ENCODE measurements around the gene FAM240B. TPM values are rescaled to one million over a fixed set of nuclear protein-coding genes. Genes with fewer than 3 reads are reported as not detected.

Gene FAM240B
- total and polyA plus RNA-seq, 2 of the 4 experiments (the other 2 are of a cell fraction) = not detected

DNA sequence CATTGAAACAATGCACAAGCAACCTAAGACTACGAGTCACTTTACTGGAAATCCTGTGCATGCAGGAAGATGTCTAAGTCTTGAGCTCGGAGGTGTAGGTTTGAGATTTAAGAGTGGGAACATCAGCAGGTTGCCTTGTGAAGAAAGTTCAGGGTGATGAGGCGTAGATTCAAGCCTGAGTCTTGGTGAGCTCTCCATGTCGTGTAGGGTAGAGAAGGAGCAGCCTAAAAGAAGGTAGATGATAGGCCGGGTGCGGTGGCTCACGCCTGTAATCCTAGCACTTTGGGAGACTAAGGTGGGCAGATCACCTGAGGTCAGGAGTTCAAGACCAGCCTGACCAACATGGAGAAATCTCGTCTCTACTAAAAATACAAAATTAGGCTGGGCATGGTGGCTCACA, 69.4 kb downstream of the FAM240B start:
- TF ChIP-seq, protein P1, sequence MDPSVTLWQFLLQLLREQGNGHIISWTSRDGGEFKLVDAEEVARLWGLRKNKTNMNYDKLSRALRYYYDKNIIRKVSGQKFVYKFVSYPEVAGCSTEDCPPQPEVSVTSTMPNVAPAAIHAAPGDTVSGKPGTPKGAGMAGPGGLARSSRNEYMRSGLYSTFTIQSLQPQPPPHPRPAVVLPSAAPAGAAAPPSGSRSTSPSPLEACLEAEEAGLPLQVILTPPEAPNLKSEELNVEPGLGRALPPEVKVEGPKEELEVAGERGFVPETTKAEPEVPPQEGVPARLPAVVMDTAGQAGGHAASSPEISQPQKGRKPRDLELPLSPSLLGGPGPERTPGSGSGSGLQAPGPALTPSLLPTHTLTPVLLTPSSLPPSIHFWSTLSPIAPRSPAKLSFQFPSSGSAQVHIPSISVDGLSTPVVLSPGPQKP (IDR thresholded peaks at IDR 0.05; ENCODE audit: borderline replicate concordance, low read depth, low read length) = no peak
- no peak for TF ChIP-seq POLR2A (IDR thresholded peaks at IDR 0.05; ENCODE audit: low read depth, low read length)
- TF ChIP-seq MAZ (IDR thresholded peaks at IDR 0.05; ENCODE audit: borderline replicate concordance, low read depth, low read length) = no peak
- TF ChIP-seq, protein P2, sequence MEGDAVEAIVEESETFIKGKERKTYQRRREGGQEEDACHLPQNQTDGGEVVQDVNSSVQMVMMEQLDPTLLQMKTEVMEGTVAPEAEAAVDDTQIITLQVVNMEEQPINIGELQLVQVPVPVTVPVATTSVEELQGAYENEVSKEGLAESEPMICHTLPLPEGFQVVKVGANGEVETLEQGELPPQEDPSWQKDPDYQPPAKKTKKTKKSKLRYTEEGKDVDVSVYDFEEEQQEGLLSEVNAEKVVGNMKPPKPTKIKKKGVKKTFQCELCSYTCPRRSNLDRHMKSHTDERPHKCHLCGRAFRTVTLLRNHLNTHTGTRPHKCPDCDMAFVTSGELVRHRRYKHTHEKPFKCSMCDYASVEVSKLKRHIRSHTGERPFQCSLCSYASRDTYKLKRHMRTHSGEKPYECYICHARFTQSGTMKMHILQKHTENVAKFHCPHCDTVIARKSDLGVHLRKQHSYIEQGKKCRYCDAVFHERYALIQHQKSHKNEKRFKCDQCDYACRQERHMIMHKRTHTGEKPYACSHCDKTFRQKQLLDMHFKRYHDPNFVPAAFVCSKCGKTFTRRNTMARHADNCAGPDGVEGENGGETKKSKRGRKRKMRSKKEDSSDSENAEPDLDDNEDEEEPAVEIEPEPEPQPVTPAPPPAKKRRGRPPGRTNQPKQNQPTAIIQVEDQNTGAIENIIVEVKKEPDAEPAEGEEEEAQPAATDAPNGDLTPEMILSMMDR (conservative IDR thresholded peaks at IDR 0.05; ENCODE audit: low read depth, low read length) = no peak
- TF ChIP-seq CEBPB (IDR thresholded peaks at IDR 0.05; ENCODE audit: low read depth, low read length) = no peak
- no peak for TF ChIP-seq SMC3 (IDR thresholded peaks at IDR 0.05; ENCODE audit: low read depth, low read length)
- no peak for TF ChIP-seq RFX5 (IDR thresholded peaks at IDR 0.05; ENCODE audit: low read depth, low read length)
- TF ChIP-seq RAD21 (IDR thresholded peaks at IDR 0.05; ENCODE audit: low read length) = no peak
- TF ChIP-seq MAFK (IDR thresholded peaks at IDR 0.05; ENCODE audit: low read depth, low read length) = no peak
- TF ChIP-seq CHD1 (IDR thresholded peaks at IDR 0.05; ENCODE audit: low read depth, low read length) = no peak
- TF ChIP-seq NFE2L2 (IDR thresholded peaks at IDR 0.05; ENCODE audit: low read depth, low read length) = no peak
- no peak for TF ChIP-seq MXI1 (IDR thresholded peaks at IDR 0.05; ENCODE audit: borderline replicate concordance, low read depth, low read length)
- TF ChIP-seq FOS (IDR thresholded peaks at IDR 0.05; ENCODE audit: low read depth, low read length) = no peak
- TF ChIP-seq RCOR1 (IDR thresholded peaks at IDR 0.05; ENCODE audit: insufficient replicate concordance, low read length) = no peak
- Histone ChIP-seq H3K9ac (ENCODE audit: low read depth, low read length) (no peak overlapping the region), H2BK5ac (ENCODE audit: low read depth, low read length, poor library complexity, severe bottlenecking) (no peak overlapping the region), H3K4ac (ENCODE audit: low read depth, low read length) (no peak overlapping the region), H2BK120ac (ENCODE audit: low read depth, low read length) (no peak overlapping the region), H3K9me1 (ENCODE audit: insufficient read depth, low read length) (no peaks in the 10 kb centered on the region), H4K91ac (ENCODE audit: insufficient read depth, low read depth, low read length) (no peak overlapping the region), H3K27me3 (ENCODE audit: control insufficient read depth, insufficient read depth, low read length) (peaks cover 2% of the 10 kb centered on the region), H3K18ac (ENCODE audit: low read depth, low read length) (no peak overlapping the region), H3K4me3 (ENCODE audit: insufficient read depth, low read depth, low read length) (no peak overlapping the region), H2BK15ac (ENCODE audit: low read depth, low read length) (no peak overlapping the region), H3K4me2 (ENCODE audit: low read depth, low read length) (no peak overlapping the region), H3K9me3 (ENCODE audit: control insufficient read depth, insufficient read depth, low read length) (no peaks in the 10 kb centered on the region), H3K56ac (ENCODE audit: extremely low read depth, insufficient read depth, low read length) (no peak overlapping the region), H4K5ac (ENCODE audit: low read depth, low read length) (no peak overlapping the region), H3K27ac (ENCODE audit: insufficient read depth, low read length) (no peak overlapping the region), H3K79me1 (ENCODE audit: low read depth in 1 of 2, low read length in 2 of 2) (no peaks in the 10 kb centered on the region), H2BK20ac (ENCODE audit: low read depth, low read length) (no peak overlapping the region), H3K14ac (replicated peaks; ENCODE audit: low read depth, low read length) (no peak overlapping the region), H2AK5ac (ENCODE audit: low read depth, low read length) (no peak overlapping the region), H3K36me3 (ENCODE audit: control insufficient read depth, insufficient read depth, low read length) (no peaks in the 10 kb centered on the region), H3K23ac (ENCODE audit: low read depth, low read length) (no peak overlapping the region), H3K4me1 (ENCODE audit: control insufficient read depth, insufficient read depth, low read length) (no peaks in the 10 kb centered on the region), H2AFZ (replicated peaks; ENCODE audit: low read length, poor library complexity) (no peak overlapping the region), H4K20me1 (ENCODE audit: insufficient read depth, low read length) (no peaks in the 10 kb centered on the region), H2AK9ac (replicated peaks; ENCODE audit: low read depth, low read length, poor library complexity) (no peak overlapping the region), H4K8ac (ENCODE audit: low read depth in 2 of 2, low read length in 2 of 2) (no peak overlapping the region)
- ATAC-seq (ENCODE audit: low read depth) (no peak), DNase-seq (no peak)
- intact Hi-C loops (cut with micrococcal nuclease) = no loop called here
- ChIA-PET POLR2A (ENCODE audit: unreplicated experiment) (no interaction called here), CTCF (no interaction called here)
- dilution Hi-C loops (cut with HindIII; ENCODE audit: low sequenced_read_pairs, unreplicated experiment) = no loop called here
- in situ Hi-C loops (cut with MboI; ENCODE audit: low sequenced_read_pairs) = no loop called here
- 65% methylated on average over 3 of the region's 8 CpGs; no CpG with 5 or more reads in 1 of the 2 experiments for WGBS, 2 experiments (ENCODE audit: extremely low coverage in 2 of 2, insufficient read length in 1 of 2)
- BruUV-seq (replicated peaks) = no TSS peak
